Peyer's patch (tissue), 4 donors: ENCODE measurements around the gene MYL6. TPM values are rescaled to one million over a fixed set of nuclear protein-coding genes. Genes with fewer than 3 reads are reported as not detected.
"Not testable (repeated sequence)": the region's sequence is repeated elsewhere in the genome, so short reads cannot be mapped to it uniquely, and the experiment has no call there.

Source experiments
- DNase-seq, 3 donors: peaks; one replicate each; pipeline ENCODE4 v3.0.0-alpha.2; 2017 to 2019
- H3K27ac ChIP-seq, 4 donors: fragments of 200-600 bp; sonication (generic); one replicate each; pipeline ENCODE4 v1.5.1; 2016 to 2019
- H3K27me3 ChIP-seq, 2 donors: fragments of 200-600 bp; sonication (generic); one replicate each; pipeline ENCODE4 v1.5.1; 2019
- H3K36me3 ChIP-seq, 3 donors: fragments of 200-600 bp; sonication (generic); one replicate each; pipeline ENCODE4 v1.5.1; 2016 to 2019
- H3K4me1 ChIP-seq, 4 donors: fragments of 200-600 bp; sonication (generic); one replicate each; pipeline ENCODE4 v1.5.1; 2016 to 2019
- H3K4me3 ChIP-seq, 4 donors: fragments of 200-600 bp; sonication (generic); 1 replicate in 3 of 4; 2 replicates in 1 of 4; pipeline ENCODE4 v1.5.1; 2016 to 2019; ENCODE audit warnings: mild to moderate bottlenecking in 1 of 4
- H3K9me3 ChIP-seq, 4 donors: fragments of 200-600 bp; sonication (generic); one replicate each; pipeline ENCODE4 v1.5.1; 2016 to 2019; ENCODE audit warnings: mild to moderate bottlenecking in 1 of 4
- CTCF ChIP-seq, 6 experiments: fragments of 450-650 bp in 4 of 6; fragments of 200-600 bp in 2 of 6; sonication (generic) in 1 of 6; IDR thresholded peaks; one replicate each; pipeline ENCODE4 v1.5.1; 2017 to 2019; ENCODE audit warnings: antibody characterized with exemption in 6 of 6, mild to moderate bottlenecking in 3 of 6, moderate library complexity in 1 of 6
- POLR2A ChIP-seq, 2 donors: fragments of 450-650 bp; IDR thresholded peaks; one replicate each; pipeline ENCODE4 v1.5.1; 2017; ENCODE audit warnings: antibody characterized with exemption in 2 of 2, mild to moderate bottlenecking in 2 of 2, moderate library complexity in 2 of 2
- total RNA-seq, 4 donors: library from RNA; depleted of rRNA; stranded (reverse); fragments of >200 nt; gene quantifications; one replicate each; pipeline ENCODE4 v1.1.0, GENCODE V29; 2016

Gene MYL6
- total RNA-seq, 4 donors from 2014 or later: 1,247 to 1,872 (median 1,541) TPM

GRCh38 chr12:56190695-56191155 is 32.6 kb downstream of the MYL6 start:
- Histone ChIP-seq H3K27me3 (no peaks in the 10 kb centered on the region), H3K4me3 (peak overlapping the region; percentile 89 to 98 (median 94)), H3K9me3 (no peaks in the 10 kb centered on the region), H3K4me1 (peaks cover 3 to 18% (median 7%) of the 10 kb centered on the region in 4 donors), H3K36me3 (peaks cover 0 to 9% (median 0%) of the 10 kb centered on the region in 3 donors), H3K27ac (peak overlapping the region; percentile 91 to 95 (median 93))
- TF ChIP-seq CTCF (IDR thresholded peaks at IDR 0.05) (no peak), POLR2A (IDR thresholded peaks at IDR 0.05) (peak in 1 of 2 donors; percentile 11)
- no peak for DNase-seq

- Histone ChIP-seq H3K27me3 (no peaks in the 10 kb centered on the region), H3K27ac (no peak overlapping the region), H3K4me3 (no peak overlapping the region), H3K36me3 (no peaks in the 10 kb centered on the region), H3K4me1 (peaks cover 0 to 12% (median 7%) of the 10 kb centered on the region in 4 donors), H3K9me3 (no peaks in the 10 kb centered on the region)
- no peak for DNase-seq
- TF ChIP-seq CTCF (IDR thresholded peaks at IDR 0.05) (no peak), POLR2A (IDR thresholded peaks at IDR 0.05) (no peak)
Measured at GRCh38 chr12:56192582-56192981, 34.4 kb downstream of the MYL6 start.

- peaks cover 0 to 7% (median 4%) of the 10 kb centered on the region in 4 donors for H3K4me1 ChIP-seq
- H3K36me3 ChIP-seq: no peaks in the 10 kb centered on the region
- H3K9me3 ChIP-seq: no peaks in the 10 kb centered on the region
- H3K4me3 ChIP-seq: no peak overlapping the region
- TF ChIP-seq CTCF (IDR thresholded peaks at IDR 0.05) (peak; percentile 81 to 97 (median 94)), POLR2A (IDR thresholded peaks at IDR 0.05) (no peak)
- peak in 2 of 3 donors; percentile 89 to 94 for DNase-seq
- no peak overlapping the region for H3K27ac ChIP-seq
- no peaks in the 10 kb centered on the region for H3K27me3 ChIP-seq
Measured at GRCh38 chr12:56193025-56193578, 34.9 kb downstream of the MYL6 start.

GRCh38 chr12:56196818-56197550 is 38.8 kb downstream of the MYL6 start:
- DNase-seq, H3K36me3 ChIP-seq, H3K4me1 ChIP-seq, H3K9me3 ChIP-seq, H3K27me3 ChIP-seq, H3K4me3 ChIP-seq: not testable (repeated sequence)
- H3K27ac ChIP-seq: peak overlapping the region in 2 of 4 donors; percentile 42 to 49

- no peaks in the 10 kb centered on the region for H3K9me3 ChIP-seq
- DNase-seq: no peak
- H3K27ac ChIP-seq: peak overlapping the region in 1 of 4 donors; percentile 39
- TF ChIP-seq CTCF (IDR thresholded peaks at IDR 0.05): no peak
- TF ChIP-seq POLR2A (IDR thresholded peaks at IDR 0.05): no peak
- no peak overlapping the region for H3K4me3 ChIP-seq
- no peaks in the 10 kb centered on the region for H3K27me3 ChIP-seq
- H3K4me1 ChIP-seq: peaks cover 0 to 6% (median 0%) of the 10 kb centered on the region in 4 donors
- H3K36me3 ChIP-seq: no peaks in the 10 kb centered on the region
Measured at GRCh38 chr12:56197921-56198635, 39.9 kb downstream of the MYL6 start.

- Histone ChIP-seq H3K27me3 (no peaks in the 10 kb centered on the region), H3K9me3 (no peaks in the 10 kb centered on the region), H3K4me1 (peaks cover 0 to 6% (median 0%) of the 10 kb centered on the region in 4 donors), H3K4me3 (no peak overlapping the region), H3K36me3 (no peaks in the 10 kb centered on the region), H3K27ac (no peak overlapping the region)
- no peak for TF ChIP-seq CTCF (IDR thresholded peaks at IDR 0.05)
- no peak for TF ChIP-seq POLR2A (IDR thresholded peaks at IDR 0.05)
- no peak for DNase-seq
Measured at GRCh38 chr12:56198836-56199235, 40.7 kb downstream of the MYL6 start.
